ENCODE data around the gene MRPS21. TPM values are rescaled to one million over a fixed set of nuclear protein-coding genes. Genes with fewer than 3 reads are reported as not detected.

The MRPS21 gene
- total and polyA plus RNA-seq, 8 donors: 19.6 to 70.0 (median 26.9) TPM

DNA sequence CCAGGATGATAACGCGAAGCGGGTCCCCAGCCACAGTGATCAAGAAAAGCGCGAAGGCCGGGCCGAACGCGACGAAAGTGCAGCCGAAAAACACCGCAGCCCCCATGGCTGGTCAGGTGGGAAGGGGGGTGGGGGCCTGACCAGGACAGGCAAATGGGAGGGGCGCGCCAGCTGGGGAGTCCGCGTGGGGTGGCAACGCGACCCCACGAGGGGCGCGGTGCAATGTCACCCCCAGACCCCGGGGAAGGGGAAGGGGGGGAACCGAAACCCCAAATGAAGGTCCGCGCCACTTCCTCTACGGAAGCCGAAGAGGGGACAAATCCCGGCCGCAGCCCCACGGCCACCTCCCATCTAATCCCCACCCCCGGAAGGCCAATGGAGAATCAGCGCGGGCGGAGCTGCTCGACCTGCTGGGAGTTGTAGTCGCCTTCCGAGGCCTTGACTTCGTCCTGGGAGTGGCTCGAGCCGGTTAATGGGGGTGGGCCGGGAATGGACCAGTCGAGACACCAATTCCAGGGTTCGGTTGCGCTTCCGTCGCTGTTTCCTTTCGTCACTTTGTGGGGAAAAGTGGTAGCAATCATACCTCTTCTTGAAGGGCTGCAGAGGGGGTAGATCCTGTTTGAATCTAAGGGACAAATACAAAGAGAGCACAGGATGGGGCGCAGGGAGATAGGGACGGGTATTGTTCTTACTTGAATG lies 24.8 kb upstream of the MRPS21 start, which contains the start of gene APH1A:
APH1A (minus strand) TSS at position 312 of the 699 bp plus-strand sequence; CDS start at position 106, 206 bp downstream.
- no peak for FAIRE-seq
- intact Hi-C loops (cut with DNase I): no loop called here
- peak within 1 kb of the TSS; percentile 48 to 98 (median 94) for H3K4me3 ChIP-seq
- 1% methylated on average over 49 of the region's 49 CpGs for WGBS, 2 donors
- DNase-seq: peak; percentile 93 to 98 (median 94)
- peak; percentile 99 for ATAC-seq
- peaks cover 0 to 15% (median 4%) of the 10 kb centered on the region in 3 donors for H3K36me3 ChIP-seq
- no peaks in the 10 kb centered on the region for H3K27me3 ChIP-seq
- TF ChIP-seq, protein P1, sequence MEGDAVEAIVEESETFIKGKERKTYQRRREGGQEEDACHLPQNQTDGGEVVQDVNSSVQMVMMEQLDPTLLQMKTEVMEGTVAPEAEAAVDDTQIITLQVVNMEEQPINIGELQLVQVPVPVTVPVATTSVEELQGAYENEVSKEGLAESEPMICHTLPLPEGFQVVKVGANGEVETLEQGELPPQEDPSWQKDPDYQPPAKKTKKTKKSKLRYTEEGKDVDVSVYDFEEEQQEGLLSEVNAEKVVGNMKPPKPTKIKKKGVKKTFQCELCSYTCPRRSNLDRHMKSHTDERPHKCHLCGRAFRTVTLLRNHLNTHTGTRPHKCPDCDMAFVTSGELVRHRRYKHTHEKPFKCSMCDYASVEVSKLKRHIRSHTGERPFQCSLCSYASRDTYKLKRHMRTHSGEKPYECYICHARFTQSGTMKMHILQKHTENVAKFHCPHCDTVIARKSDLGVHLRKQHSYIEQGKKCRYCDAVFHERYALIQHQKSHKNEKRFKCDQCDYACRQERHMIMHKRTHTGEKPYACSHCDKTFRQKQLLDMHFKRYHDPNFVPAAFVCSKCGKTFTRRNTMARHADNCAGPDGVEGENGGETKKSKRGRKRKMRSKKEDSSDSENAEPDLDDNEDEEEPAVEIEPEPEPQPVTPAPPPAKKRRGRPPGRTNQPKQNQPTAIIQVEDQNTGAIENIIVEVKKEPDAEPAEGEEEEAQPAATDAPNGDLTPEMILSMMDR (IDR thresholded peaks at IDR 0.05): no peak
- no peaks in the 10 kb centered on the region for H3K9me3 ChIP-seq
- H3K4me1 ChIP-seq: peaks cover 0 to 12% (median 0%) of the 10 kb centered on the region in 3 donors
- H3K27ac ChIP-seq: peak within 1 kb of the TSS; percentile 60 to 87 (median 78)

DNA sequence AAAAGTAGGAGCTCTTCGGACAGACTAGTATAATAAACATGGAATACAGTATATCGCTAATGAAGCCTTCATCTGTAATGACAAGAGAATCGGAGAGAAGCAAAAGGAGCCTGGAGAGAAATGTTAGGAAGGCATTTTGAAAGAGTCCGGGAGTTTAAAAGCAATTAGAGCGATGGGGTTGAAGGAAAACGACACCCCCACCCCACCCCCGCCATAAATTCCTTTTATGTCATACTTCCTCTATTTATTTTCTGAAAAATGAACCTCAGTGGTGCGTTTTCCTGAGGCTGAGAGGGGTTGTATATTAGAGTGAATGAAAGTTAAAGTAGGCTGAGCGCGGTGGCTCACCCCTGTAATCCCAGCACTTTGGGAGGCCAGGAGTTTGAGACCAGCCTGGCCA lies 24.2 kb upstream of the MRPS21 start:
- no peak for FAIRE-seq
- Histone ChIP-seq H3K9me3 (no peaks in the 10 kb centered on the region), H3K36me3 (peaks cover 0 to 15% (median 4%) of the 10 kb centered on the region in 3 donors), H3K4me1 (peaks cover 0 to 12% (median 0%) of the 10 kb centered on the region in 3 donors), H3K4me3 (peak overlapping the region in 2 of 4 donors; percentile 92 to 98), H3K27me3 (no peaks in the 10 kb centered on the region), H3K27ac (peak overlapping the region in 2 of 4 donors; percentile 82 to 87)
- WGBS, 2 donors: 32 to 41% methylated on average over 10 of the region's 10 CpGs
- ATAC-seq: no peak
- intact Hi-C loops (cut with DNase I): no loop called here
- TF ChIP-seq, protein P1 (IDR thresholded peaks at IDR 0.05): no peak
- no peak for DNase-seq

DNA sequence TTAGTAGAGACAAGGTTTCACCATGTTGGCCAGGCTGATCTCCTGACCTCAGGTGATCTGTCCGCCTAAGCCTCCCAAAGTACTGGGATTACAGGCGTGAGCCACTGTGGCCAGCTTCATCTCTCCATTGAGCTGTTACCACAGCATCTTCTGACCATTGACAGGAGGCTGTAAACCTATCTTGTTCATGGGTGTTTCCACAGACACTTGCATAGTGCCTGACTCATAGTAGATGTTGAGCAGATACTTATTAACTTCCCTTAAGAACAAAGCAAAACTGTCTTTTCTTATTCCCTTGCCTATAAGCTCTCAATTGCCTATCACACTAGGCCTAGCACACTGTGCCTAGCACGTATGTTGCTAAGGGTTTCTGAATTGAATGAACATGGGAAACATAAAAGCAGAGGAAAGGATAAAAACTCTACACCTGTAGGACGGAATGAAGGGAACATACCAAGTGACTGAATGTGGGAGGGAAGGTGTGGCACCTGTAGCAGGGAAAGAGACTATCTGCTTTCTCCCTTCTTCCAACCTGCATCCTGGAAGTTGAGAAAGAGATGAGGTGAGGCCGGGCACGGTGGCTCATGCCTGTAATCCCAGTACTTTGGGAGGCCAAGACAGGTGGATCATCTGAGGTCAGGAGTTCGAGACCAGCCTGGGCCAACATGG lies 22.2 kb upstream of the MRPS21 start:
- FAIRE-seq: no peak
- TF ChIP-seq, protein P1 (IDR thresholded peaks at IDR 0.05): no peak
- Histone ChIP-seq H3K4me1 (peaks cover 0 to 12% (median 0%) of the 10 kb centered on the region in 3 donors), H3K36me3 (peaks cover 0 to 2% (median 0%) of the 10 kb centered on the region in 3 donors), H3K4me3 (no peak overlapping the region), H3K27me3 (no peaks in the 10 kb centered on the region), H3K9me3 (no peaks in the 10 kb centered on the region), H3K27ac (no peak overlapping the region)
- intact Hi-C loops (cut with DNase I): no loop called here
- DNase-seq: no peak
- WGBS, 2 donors: 77 to 82% methylated on average over 7 of the region's 7 CpGs
- ATAC-seq: no peak

DNA sequence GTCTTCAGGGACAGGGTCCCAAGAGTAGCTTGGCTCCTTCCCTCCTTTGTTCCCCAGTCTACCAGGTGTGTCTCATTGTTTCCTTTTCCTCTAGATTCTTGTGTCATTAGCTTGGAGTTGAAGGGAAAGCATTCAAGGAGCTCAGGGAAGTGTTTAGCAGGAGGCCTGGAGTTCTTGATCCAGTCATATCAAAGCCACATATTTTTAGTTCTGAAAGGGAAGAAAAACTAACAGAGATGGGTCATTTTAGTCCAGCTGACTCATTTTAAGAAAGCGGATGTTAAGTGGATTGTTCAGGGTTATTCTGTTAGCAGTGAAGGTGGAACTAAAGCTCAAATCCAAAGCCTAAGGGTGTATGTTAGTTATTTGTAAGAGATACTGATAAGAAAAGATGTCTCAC lies 20.4 kb upstream of the MRPS21 start:
- H3K4me3 ChIP-seq: no peak overlapping the region
- H3K27ac ChIP-seq: no peak overlapping the region
- TF ChIP-seq, protein P1 (IDR thresholded peaks at IDR 0.05): no peak
- no peaks in the 10 kb centered on the region for H3K27me3 ChIP-seq
- no peak for ATAC-seq
- WGBS, 2 donors: 74 to 81% methylated on average over 1 of the region's 1 CpG
- FAIRE-seq: no peak
- DNase-seq: no peak
- H3K9me3 ChIP-seq: no peaks in the 10 kb centered on the region
- intact Hi-C loops (cut with DNase I): no loop called here
- no peaks in the 10 kb centered on the region for H3K36me3 ChIP-seq
- H3K4me1 ChIP-seq: peaks cover 0 to 2% (median 0%) of the 10 kb centered on the region in 3 donors
